NCI-H526 treated with DMSO at 0.1 percent for 48 hours (cell line): ENCODE data around the gene SYT4.

Experiments used
- DNase-seq: peaks from one replicate; lab custom pipeline; 2025; lab: John Stamatoyannopoulos, UW

The SYT4 gene

DNA sequence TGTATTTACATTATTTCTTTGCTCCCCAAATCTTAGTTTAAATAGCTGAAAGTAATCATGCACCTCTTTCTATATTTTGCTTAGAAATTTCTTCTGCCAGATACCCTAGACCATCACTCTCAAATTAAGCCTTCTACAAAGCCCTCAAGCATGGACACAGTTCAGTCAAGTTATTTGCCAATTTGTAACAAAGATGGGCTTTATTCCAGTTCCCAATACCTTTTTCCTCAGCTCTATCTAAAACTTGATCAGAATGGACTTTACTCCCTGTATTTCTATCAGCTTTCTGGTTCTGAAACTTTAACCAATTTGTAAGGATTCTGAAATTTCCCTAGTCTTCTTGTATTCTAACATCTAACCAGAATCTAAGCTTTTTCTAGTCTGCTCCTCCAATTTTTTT, 56.6 kb downstream of the SYT4 start:
- no peak for DNase-seq
